HEK293T (cell line): ENCODE data around the gene SLC8A1.

Experiments
- BHLHE40 ChIP-seq: fragments of 450-650 bp; IDR thresholded peaks from 2 replicates; pipeline ENCODE4 v1.6.1; 2016; ENCODE audit warnings: mild to moderate bottlenecking, moderate library complexity, borderline replicate concordance
- ELF4 ChIP-seq: fragments of 450-650 bp; IDR thresholded peaks from 2 replicates; pipeline ENCODE4 v1.6.1; 2017; ENCODE audit warnings: antibody characterized with exemption
- FOXM1 ChIP-seq: fragments of 450-650 bp; IDR thresholded peaks from 2 replicates; pipeline ENCODE4 v1.6.1; 2017; ENCODE audit warnings: mild to moderate bottlenecking, borderline replicate concordance
- HDGF ChIP-seq: fragments of 450-650 bp; IDR thresholded peaks from 2 replicates; pipeline ENCODE4 v1.6.1; 2017; ENCODE audit warnings: antibody characterized with exemption, borderline replicate concordance
- L3MBTL2 ChIP-seq: fragments of 450-650 bp; conservative IDR thresholded peaks from 2 replicates; pipeline ENCODE4 v1.6.1; 2016; ENCODE audit warnings: mild to moderate bottlenecking
- SP1 ChIP-seq: fragments of 450-650 bp; IDR thresholded peaks from 2 replicates; pipeline ENCODE4 v1.6.1; 2017
- ZNF384 ChIP-seq: fragments of 450-650 bp; IDR thresholded peaks from 2 replicates; pipeline ENCODE4 v1.6.1; 2016
- TF ChIP-seq, protein P1 (sequence below): fragments of 450-650 bp; IDR thresholded peaks from 2 replicates; pipeline ENCODE4 v1.6.1; 2016

GRCh38 chr2:40346535-40347354 lies 105.1 kb downstream of the SLC8A1 start:
- no peak for TF ChIP-seq ELF4
- no peak for TF ChIP-seq SP1
- no peak for TF ChIP-seq L3MBTL2
- TF ChIP-seq FOXM1, result no peak
- TF ChIP-seq, protein P1, sequence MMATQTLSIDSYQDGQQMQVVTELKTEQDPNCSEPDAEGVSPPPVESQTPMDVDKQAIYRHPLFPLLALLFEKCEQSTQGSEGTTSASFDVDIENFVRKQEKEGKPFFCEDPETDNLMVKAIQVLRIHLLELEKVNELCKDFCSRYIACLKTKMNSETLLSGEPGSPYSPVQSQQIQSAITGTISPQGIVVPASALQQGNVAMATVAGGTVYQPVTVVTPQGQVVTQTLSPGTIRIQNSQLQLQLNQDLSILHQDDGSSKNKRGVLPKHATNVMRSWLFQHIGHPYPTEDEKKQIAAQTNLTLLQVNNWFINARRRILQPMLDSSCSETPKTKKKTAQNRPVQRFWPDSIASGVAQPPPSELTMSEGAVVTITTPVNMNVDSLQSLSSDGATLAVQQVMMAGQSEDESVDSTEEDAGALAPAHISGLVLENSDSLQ, result no peak
- no peak for TF ChIP-seq BHLHE40
- TF ChIP-seq HDGF, result no peak
- no peak for TF ChIP-seq ZNF384
